Naive thymus-derived CD8-positive, alpha-beta T cell (primary cell): ENCODE measurements around the gene NKAIN2. TPM values are rescaled to one million over a fixed set of nuclear protein-coding genes. Genes with fewer than 3 reads are reported as not detected.

Experiments
- ATAC-seq, 2 donors: fragments of 150-1000 bp; cut with Tn5 transposase in 1 of 2; sonication (Bioruptor Pico), chemical (Tn5 transposase) in 1 of 2; 1 replicate in 1 of 2; 2 replicates in 1 of 2; pipeline ENCODE4 v1.10.0; 2021; ENCODE audit warnings: mild to moderate bottlenecking in 2 of 2, moderate library complexity in 2 of 2
- POLR2A ChIA-PET: fragments of 350-600 bp; sonication (Branson Sonifier 250); formaldehyde crosslinking; loops from one replicate; lab custom pipeline; 2021; ENCODE audit warnings: antibody characterized with exemption; lab: Charles Lee
- DNase-seq, 10 donors: peaks; one replicate each; pipeline versions ENCODE4 v3.0.0 to v3.0.0-alpha.2; 2020 to 2022
- H3K27ac Mint-ChIP-seq, 10 donors: one replicate each; pipeline ENCODE4 v1.8.0; 2020 to 2022; ENCODE audit warnings: mild to moderate bottlenecking in 10 of 10, mixed read lengths in 10 of 10, moderate library complexity in 4 of 10, inconsistent platforms in 1 of 10
- H3K27me3 Mint-ChIP-seq, 5 donors: one replicate each; pipeline ENCODE4 v1.8.0; 2021 to 2022; ENCODE audit warnings: mixed read lengths in 5 of 5
- H3K36me3 Mint-ChIP-seq, 3 donors: one replicate each; pipeline ENCODE4 v1.8.0; 2020 to 2022; ENCODE audit warnings: mixed read lengths in 3 of 3, mild to moderate bottlenecking in 2 of 3, inconsistent platforms in 1 of 3
- H3K4me1 Mint-ChIP-seq, 4 donors: one replicate each; pipeline ENCODE4 v1.8.0; 2021 to 2022; ENCODE audit warnings: mixed read lengths in 4 of 4
- H3K4me3 Mint-ChIP-seq, 10 donors: one replicate each; pipeline ENCODE4 v1.8.0; 2020 to 2022; ENCODE audit warnings: mild to moderate bottlenecking in 10 of 10, mixed read lengths in 10 of 10, moderate library complexity in 6 of 10, inconsistent platforms in 1 of 10
- H3K9me3 Mint-ChIP-seq, 9 donors: one replicate each; pipeline ENCODE4 v1.8.0; 2020 to 2022; ENCODE audit warnings: mixed read lengths in 9 of 9, mild to moderate bottlenecking in 3 of 9, inconsistent platforms in 1 of 9, moderate library complexity in 1 of 9
- polyA plus RNA-seq, 3 donors: library from polyadenylated mRNA; unstranded; fragments of 300-500 nt; fragmentation: Illumina TruSeq; gene quantifications; one replicate each; pipeline ENCODE4 v1.2.3, GENCODE V29; 2021
- total RNA-seq, 8 experiments: library from RNA in 2 of 8; stranded (reverse) in 2 of 8; gene quantifications; one replicate each; pipeline ENCODE4 v1.2.3 and lab custom pipeline; 2021 to 2026

The NKAIN2 gene
- total and polyA plus RNA-seq, 5 experiments from 2014 or later, result not detected

DNA sequence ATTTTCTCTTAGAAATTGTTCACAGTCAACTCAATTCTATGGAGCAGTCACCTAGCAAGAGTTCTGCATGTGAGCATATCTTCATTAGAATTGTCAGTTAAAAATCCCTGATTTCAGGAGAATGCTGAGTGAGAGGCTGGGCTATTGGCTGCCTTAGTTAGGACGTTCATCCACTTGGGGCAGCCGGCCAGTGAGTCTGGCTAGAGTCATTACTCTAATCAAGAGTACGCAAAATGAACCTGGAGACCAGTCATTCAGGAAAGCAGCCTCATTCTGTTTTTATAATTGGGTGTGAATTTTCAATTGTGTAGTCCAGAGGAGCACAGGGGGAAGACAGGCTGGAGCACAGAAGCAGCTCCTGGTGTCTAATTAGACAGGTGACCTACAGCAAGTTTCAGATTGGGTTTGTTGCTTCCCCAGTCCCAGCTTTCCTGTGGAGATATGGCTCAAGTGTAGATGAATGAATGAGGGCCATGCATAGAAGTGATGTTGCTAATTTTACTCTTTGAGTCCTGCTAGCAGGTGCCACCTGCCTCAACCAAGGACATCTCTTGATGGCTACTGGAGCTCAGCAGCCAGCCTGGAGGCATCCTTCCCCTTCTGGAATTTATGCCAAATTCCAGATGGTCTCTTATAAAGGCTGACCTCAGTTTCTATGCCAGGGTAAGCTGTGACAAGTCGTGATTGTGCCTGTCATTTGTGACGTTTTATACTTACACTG is 265.7 kb downstream of the NKAIN2 start:
- POLR2A ChIA-PET, result no interaction called here
- peaks cover 0 to 1% (median 0%) of the 10 kb centered on the region in 5 donors for H3K27me3 Mint-ChIP-seq
- ATAC-seq, result no peak
- no peak for DNase-seq
- H3K36me3 Mint-ChIP-seq, result no peaks in the 10 kb centered on the region
- H3K4me1 Mint-ChIP-seq, result no peaks in the 10 kb centered on the region
- peaks cover 0 to 15% (median 1%) of the 10 kb centered on the region in 9 donors for H3K9me3 Mint-ChIP-seq
- H3K4me3 Mint-ChIP-seq, result no peak overlapping the region
- no peak overlapping the region for H3K27ac Mint-ChIP-seq

DNA sequence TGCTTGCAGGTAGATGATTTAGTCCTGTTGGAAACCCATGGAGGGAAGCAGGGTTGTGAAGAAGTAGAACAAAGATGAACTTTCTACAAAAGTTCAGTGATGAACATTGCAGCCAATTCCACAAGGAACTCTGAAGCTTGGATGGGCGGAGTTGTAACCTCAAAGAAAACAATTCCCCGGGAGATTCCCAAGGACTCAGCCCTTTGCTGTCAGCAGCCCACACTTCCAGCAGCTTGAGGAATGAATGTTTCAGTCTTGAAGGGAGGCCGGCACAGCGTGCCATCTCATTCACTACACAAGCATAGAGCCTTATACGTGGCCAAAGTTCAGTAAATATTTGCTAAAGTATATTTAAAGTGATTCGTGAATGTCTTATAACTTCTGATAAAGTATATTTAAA is 269.4 kb downstream of the NKAIN2 start:
- no peak overlapping the region for H3K27ac Mint-ChIP-seq
- DNase-seq, result no peak
- ATAC-seq, result no peak
- no peaks in the 10 kb centered on the region for H3K36me3 Mint-ChIP-seq
- H3K4me3 Mint-ChIP-seq, result no peak overlapping the region
- POLR2A ChIA-PET, result no interaction called here
- peaks cover 0 to 17% (median 1%) of the 10 kb centered on the region in 9 donors for H3K9me3 Mint-ChIP-seq
- H3K27me3 Mint-ChIP-seq, result peaks cover 0 to 1% (median 0%) of the 10 kb centered on the region in 5 donors
- no peaks in the 10 kb centered on the region for H3K4me1 Mint-ChIP-seq

DNA sequence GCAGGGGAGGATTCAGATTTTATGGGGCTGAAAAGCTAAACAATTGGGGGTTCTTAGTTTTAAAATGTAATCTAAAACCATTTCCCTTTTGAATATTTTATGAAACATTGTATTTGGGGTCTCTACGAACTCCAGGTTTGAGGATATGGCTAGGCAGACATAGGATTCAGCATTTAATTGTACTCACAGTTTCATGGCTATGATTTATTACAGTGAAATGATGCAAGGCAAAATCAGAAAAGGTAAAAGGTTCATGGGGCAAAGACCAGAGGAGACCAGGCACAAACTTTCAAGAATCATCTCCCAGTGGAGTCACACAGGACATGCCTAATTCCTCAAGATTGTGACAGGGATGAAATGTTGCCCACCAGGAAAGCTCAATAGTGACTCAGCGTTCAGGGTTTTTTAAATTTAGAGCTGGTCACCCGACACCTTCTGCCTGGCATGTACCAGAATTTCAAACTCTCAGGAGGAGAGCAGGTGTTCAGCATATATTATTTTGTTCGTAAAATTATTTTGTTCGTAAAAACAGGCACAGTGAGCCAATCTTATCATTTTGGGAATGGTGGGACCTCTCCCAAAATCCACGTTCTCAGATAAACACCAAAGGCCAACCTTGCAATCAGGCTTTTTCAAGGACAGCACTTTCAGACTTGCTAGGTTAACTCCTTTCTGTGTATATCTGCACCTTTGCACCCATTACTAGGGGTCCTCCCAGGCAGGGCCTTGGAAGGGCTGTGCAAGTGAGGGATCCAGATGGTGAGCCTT is 270.3 kb downstream of the NKAIN2 start:
- Mint-ChIP-seq H3K4me1 (no peaks in the 10 kb centered on the region), H3K36me3 (no peaks in the 10 kb centered on the region), H3K4me3 (no peak overlapping the region), H3K27ac (no peak overlapping the region), H3K27me3 (peaks cover 0 to 1% (median 0%) of the 10 kb centered on the region in 5 donors), H3K9me3 (peaks cover 0 to 13% (median 1%) of the 10 kb centered on the region in 9 donors)
- DNase-seq (no peak), ATAC-seq (no peak)
- POLR2A ChIA-PET, result no interaction called here

DNA sequence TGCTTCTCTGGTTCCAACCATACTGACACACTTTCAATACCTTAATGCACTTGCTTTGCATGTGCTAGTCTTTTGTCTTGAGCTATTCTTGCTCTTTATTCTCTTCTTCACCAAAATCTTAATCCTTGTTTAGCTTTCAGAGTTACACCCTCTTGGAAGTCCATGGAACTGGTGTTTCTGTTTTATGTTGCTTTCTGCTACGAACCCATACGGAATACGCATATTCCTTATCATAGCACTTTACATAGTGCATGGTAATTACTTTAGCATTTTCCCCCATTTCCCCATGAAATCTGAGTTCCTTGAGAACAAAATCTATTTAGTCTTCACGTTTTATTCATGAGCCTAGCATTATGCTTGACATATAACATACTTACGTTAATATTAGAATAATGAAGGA is 270.9 kb downstream of the NKAIN2 start:
- no peaks in the 10 kb centered on the region for H3K4me1 Mint-ChIP-seq
- ATAC-seq (no peak), DNase-seq (no peak)
- POLR2A ChIA-PET, result no interaction called here
- H3K9me3 Mint-ChIP-seq, result peaks cover 0 to 13% (median 1%) of the 10 kb centered on the region in 9 donors
- H3K27me3 Mint-ChIP-seq, result peaks cover 0 to 1% (median 0%) of the 10 kb centered on the region in 5 donors
- no peaks in the 10 kb centered on the region for H3K36me3 Mint-ChIP-seq
- H3K27ac Mint-ChIP-seq, result no peak overlapping the region
- no peak overlapping the region for H3K4me3 Mint-ChIP-seq

DNA sequence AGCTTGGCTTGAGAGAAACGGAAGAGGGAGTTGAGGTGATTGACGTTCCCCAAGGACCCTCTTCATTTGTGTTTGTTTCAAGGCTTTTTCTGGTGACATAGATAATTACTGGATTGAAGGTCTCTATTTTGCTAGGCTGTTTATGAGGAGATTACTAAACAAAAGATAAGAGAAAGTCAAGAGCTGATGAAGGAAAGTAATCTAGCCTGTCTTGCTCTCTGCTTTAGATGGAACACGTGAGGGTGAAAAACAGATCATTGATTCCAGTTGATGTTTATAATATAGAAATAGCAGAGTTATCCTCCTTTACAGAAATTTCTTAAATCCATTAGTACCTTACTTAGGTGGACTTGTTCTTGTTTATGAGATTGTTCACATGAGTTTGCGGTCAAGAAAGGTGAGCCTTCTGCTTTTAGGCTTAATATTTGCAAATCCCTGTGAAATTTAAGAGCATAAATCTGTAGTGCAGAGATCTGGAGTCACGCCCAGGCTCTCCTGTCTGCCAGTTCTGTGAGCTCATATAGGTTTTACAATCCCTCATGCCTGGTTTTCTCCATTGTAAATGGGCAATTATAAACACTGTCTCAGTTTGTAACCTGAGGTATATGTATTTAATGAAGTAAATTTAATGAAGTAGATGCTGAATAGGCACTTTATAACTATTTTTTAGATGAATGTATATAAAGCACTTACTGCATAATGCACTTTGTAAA is 272.8 kb downstream of the NKAIN2 start:
- Mint-ChIP-seq H3K36me3 (no peaks in the 10 kb centered on the region), H3K9me3 (peaks cover 0 to 13% (median 0%) of the 10 kb centered on the region in 9 donors), H3K4me1 (no peaks in the 10 kb centered on the region), H3K4me3 (no peak overlapping the region), H3K27ac (no peak overlapping the region), H3K27me3 (peaks cover 0 to 1% (median 0%) of the 10 kb centered on the region in 5 donors)
- DNase-seq (no peak), ATAC-seq (no peak)
- POLR2A ChIA-PET, result no interaction called here

DNA sequence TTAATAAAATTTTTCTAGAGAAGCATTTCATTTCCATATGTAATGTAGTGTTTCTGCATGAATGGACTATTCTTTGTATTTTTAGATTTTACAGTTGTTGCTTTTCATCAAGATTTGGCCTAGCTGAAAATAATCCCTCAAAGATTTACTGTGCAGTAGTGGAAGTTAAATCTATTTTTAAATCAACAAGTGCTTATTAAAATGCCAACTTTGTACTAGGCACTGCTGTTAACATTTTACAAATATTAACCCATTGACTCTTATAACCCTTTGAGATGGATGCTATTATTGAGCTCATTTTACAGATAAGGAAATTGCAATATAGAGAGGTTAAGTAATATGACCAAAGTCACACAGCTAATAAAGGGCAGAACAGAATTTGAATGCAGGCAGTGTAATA is 274.5 kb downstream of the NKAIN2 start:
- DNase-seq (no peak), ATAC-seq (no peak)
- POLR2A ChIA-PET, result no interaction called here
- Mint-ChIP-seq H3K4me3 (no peak overlapping the region), H3K4me1 (no peaks in the 10 kb centered on the region), H3K27me3 (no peaks in the 10 kb centered on the region), H3K36me3 (no peaks in the 10 kb centered on the region), H3K27ac (no peak overlapping the region), H3K9me3 (peaks cover 0 to 13% (median 0%) of the 10 kb centered on the region in 9 donors)

DNA sequence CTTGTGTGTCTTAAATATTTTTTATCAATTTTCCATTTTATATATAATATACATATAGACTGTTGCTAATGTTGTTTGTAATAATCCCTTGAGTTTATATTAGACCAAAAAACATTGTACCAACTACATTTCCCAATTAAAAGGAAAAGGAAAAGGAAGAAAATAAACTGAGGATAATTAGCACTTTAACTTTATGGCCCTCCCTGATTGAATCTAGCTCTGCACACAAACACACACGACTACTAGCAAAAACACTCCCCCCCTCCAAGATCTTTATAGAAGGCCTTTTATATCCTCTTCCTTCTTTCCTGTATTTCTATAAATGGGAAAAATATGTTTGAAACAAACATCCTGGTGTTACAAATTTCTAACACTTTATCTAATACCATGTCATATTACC is 276.8 kb downstream of the NKAIN2 start:
- peaks cover 0 to 3% (median 0%) of the 10 kb centered on the region in 9 donors for H3K9me3 Mint-ChIP-seq
- no peak overlapping the region for H3K4me3 Mint-ChIP-seq
- no peaks in the 10 kb centered on the region for H3K4me1 Mint-ChIP-seq
- DNase-seq (no peak), ATAC-seq (no peak)
- H3K36me3 Mint-ChIP-seq, result no peaks in the 10 kb centered on the region
- H3K27me3 Mint-ChIP-seq, result no peaks in the 10 kb centered on the region
- no peak overlapping the region for H3K27ac Mint-ChIP-seq
- POLR2A ChIA-PET, result interaction anchor here (0.7 kb wide), 1 partner anchor 440 kb away, joined by 5 read pairs; no protein-coding TSS in a partner anchor

DNA sequence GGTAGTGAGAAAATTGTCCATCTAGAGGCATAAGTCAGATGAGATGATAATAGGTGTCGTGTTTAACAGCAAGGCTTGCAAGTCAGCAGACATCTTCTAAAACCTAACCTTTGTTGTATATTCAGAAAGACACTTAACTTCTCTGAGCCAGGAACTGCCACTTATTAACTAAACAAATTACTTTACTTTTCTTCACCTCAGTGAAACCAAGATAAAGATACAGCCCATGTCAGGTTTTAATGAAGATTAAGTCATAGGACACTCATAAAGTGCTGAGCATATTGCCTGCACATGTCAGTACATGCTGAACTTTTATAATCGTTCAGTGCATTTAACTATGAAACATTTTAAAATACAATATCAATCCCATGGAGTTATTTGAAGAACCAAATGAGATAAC is 286.8 kb downstream of the NKAIN2 start:
- no peaks in the 10 kb centered on the region for H3K27me3 Mint-ChIP-seq
- POLR2A ChIA-PET, result no interaction called here
- H3K9me3 Mint-ChIP-seq, result peaks cover 0 to 9% (median 0%) of the 10 kb centered on the region in 9 donors
- ATAC-seq, result no peak
- H3K27ac Mint-ChIP-seq, result no peak overlapping the region
- no peak overlapping the region for H3K4me3 Mint-ChIP-seq
- H3K36me3 Mint-ChIP-seq, result no peaks in the 10 kb centered on the region
- no peaks in the 10 kb centered on the region for H3K4me1 Mint-ChIP-seq
- DNase-seq, result no peak

DNA sequence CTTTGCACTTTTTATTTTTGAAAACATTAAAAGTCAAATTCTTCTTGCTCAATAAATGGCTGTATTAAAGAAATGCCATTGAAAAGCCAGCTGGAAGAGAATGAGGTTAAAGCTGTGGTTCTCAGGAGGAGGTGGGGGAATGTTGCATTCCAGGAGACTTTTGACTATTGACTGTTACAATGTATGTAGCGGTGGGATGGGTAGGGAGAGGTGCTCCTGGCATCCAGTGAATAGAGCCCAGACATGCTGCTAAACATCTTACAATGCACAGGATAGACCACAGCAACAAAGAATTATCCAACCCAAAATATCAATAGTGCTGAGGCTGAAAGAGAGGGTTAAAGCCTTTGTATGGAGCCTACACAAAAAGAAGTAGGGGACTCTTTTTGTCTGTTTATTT is 295.9 kb downstream of the NKAIN2 start:
- peaks cover 0 to 11% (median 0%) of the 10 kb centered on the region in 9 donors for H3K9me3 Mint-ChIP-seq
- no peak for DNase-seq
- POLR2A ChIA-PET, result no interaction called here
- no peaks in the 10 kb centered on the region for H3K4me1 Mint-ChIP-seq
- no peak overlapping the region for H3K4me3 Mint-ChIP-seq
- no peak for ATAC-seq
- no peaks in the 10 kb centered on the region for H3K36me3 Mint-ChIP-seq
- H3K27me3 Mint-ChIP-seq, result no peaks in the 10 kb centered on the region
- H3K27ac Mint-ChIP-seq, result no peak overlapping the region

DNA sequence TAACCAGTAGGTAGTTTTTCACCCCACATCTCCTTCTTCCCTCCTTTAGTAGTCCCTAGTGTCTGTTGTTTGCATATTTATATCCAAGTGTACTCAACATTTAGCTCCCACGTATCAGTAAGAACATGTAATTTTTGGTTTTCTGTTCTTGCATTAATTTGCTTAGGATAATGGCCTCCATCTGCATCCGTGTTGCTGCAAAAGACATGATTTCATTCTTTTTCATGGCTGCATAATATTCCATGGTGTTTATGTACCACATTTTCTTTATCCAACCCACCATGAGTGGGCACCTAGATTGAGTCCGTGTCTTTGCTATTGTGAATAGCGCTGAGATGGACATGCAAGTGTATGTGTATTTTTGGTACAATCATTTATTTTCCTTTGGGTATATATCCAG is 306.8 kb downstream of the NKAIN2 start:
- H3K36me3 Mint-ChIP-seq, result no peaks in the 10 kb centered on the region
- ATAC-seq, result no peak
- no peaks in the 10 kb centered on the region for H3K27me3 Mint-ChIP-seq
- peaks cover 0 to 31% (median 9%) of the 10 kb centered on the region in 9 donors for H3K9me3 Mint-ChIP-seq
- H3K4me3 Mint-ChIP-seq, result no peak overlapping the region
- POLR2A ChIA-PET, result no interaction called here
- no peaks in the 10 kb centered on the region for H3K4me1 Mint-ChIP-seq
- DNase-seq, result no peak
- no peak overlapping the region for H3K27ac Mint-ChIP-seq

DNA sequence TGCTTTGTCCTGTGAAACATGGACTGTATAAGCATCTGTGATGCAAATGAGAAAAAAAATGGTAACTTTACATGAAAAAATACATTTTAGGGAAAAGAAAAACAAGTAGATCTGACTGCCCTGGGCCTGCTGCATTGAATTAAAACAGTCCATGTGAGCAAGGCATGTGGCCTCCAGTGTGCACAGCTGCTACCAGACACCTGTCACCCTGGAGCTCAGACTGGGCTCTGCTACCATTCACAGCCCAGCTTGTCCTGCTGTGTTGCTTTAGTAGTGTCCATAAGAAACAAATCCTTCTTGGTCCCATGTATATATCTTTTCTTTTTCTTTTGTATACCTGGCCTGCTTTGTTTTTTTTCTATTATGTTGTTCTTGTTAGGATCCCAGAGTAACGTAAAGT is 315.9 kb downstream of the NKAIN2 start:
- no peak overlapping the region for H3K4me3 Mint-ChIP-seq
- no peaks in the 10 kb centered on the region for H3K27me3 Mint-ChIP-seq
- no peak overlapping the region for H3K27ac Mint-ChIP-seq
- H3K4me1 Mint-ChIP-seq, result no peaks in the 10 kb centered on the region
- no peaks in the 10 kb centered on the region for H3K36me3 Mint-ChIP-seq
- POLR2A ChIA-PET, result no interaction called here
- peaks cover 0 to 9% (median 0%) of the 10 kb centered on the region in 9 donors for H3K9me3 Mint-ChIP-seq
- DNase-seq, result no peak
- ATAC-seq, result no peak

DNA sequence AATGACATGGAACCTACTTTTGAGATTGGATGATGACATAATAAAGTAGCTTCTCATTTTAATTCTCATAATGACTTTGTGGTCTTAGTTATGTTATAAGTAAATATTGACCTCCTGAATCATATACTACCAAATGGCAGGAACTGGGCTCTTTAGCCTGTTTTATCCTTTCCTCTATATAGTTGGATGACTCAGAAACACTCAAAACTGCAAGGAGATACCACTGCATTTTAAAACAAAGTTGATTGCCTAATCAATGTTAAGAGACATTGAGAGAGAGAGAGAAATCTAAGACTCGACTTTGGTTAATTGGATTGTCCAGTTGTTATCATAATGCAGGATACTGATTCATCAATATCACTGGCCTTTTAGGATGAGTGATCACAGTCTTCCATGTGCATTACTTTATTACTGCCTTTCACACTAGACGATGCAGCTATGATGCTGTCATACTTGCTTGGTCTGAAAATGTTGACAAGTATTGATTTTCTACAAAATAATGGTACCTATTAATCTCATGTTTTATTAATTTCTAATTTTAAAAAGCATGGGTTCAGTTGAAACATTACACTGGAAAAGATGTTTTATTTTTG is 320.0 kb downstream of the NKAIN2 start:
- no peaks in the 10 kb centered on the region for H3K36me3 Mint-ChIP-seq
- H3K27me3 Mint-ChIP-seq, result no peaks in the 10 kb centered on the region
- H3K4me1 Mint-ChIP-seq, result no peaks in the 10 kb centered on the region
- ATAC-seq (no peak), DNase-seq (no peak)
- POLR2A ChIA-PET, result no interaction called here
- H3K9me3 Mint-ChIP-seq, result peaks cover 0 to 26% (median 0%) of the 10 kb centered on the region in 9 donors
- H3K4me3 Mint-ChIP-seq, result no peak overlapping the region
- no peak overlapping the region for H3K27ac Mint-ChIP-seq
